IPS-15b (cell line): Measurements from ENCODE around the gene KSR2.
A peak's percentile ranks its signal among the peaks of the same experiment; 100 is the strongest.

Experiments used
- H3K27me3 ChIP-seq: one replicate; pipeline ENCODE4 v1.6.1; 2013; ENCODE audit warnings: low read length; ENCODE audit not compliant: control insufficient read depth, insufficient read depth
- H3K36me3 ChIP-seq: one replicate; pipeline ENCODE4 v1.6.1; 2013; ENCODE audit warnings: low read length; ENCODE audit not compliant: control insufficient read depth, insufficient read depth
- H3K4me1 ChIP-seq: one replicate; pipeline ENCODE4 v1.6.1; 2013; ENCODE audit warnings: mild to moderate bottlenecking, low read length; ENCODE audit not compliant: control insufficient read depth, insufficient read depth
- H3K4me3 ChIP-seq: one replicate; pipeline ENCODE4 v1.5.1; 2013; ENCODE audit warnings: low read depth, low read length
- H3K9ac ChIP-seq: one replicate; pipeline ENCODE4 v1.6.1; 2013; ENCODE audit warnings: low read depth, mild to moderate bottlenecking, low read length
- H3K9me3 ChIP-seq: one replicate; pipeline ENCODE4 v1.6.1; 2013; ENCODE audit warnings: mild to moderate bottlenecking, low read length; ENCODE audit not compliant: control insufficient read depth, insufficient read depth

The KSR2 gene

DNA sequence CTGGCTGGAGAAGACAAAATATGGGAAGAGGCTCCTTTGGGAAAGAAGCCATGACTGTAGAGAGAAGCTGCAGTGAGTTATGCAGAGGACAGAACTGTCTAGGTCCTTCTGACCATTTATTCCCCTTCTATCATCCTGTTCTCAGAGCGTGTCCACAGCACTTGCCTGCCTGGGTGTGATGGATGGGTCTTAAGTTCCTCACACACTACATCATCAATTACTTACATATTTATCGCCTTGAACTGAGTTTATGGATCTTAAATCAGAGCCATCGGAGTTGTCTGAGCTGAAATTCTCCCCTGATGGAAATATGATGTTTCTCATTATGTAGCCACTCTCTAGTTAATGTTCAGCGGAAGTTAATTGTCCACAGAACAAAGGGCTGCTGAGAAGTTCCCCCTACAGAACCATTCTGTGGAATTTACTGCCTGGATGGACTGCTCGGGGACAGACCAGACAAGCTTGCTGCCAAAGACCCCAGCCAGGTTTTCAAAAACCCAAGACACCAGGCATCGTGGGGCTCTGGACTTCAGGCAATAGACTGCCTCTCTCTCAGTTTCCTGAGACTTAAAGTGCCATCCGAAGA, 374.9 kb downstream of the KSR2 start:
- H3K4me3 ChIP-seq, result no peak overlapping the region
- H3K27me3 ChIP-seq, result no peaks in the 10 kb centered on the region
- H3K4me1 ChIP-seq, result peaks cover 7% of the 10 kb centered on the region
- H3K9ac ChIP-seq, result no peak overlapping the region
- H3K36me3 ChIP-seq, result no peaks in the 10 kb centered on the region
- no peaks in the 10 kb centered on the region for H3K9me3 ChIP-seq

DNA sequence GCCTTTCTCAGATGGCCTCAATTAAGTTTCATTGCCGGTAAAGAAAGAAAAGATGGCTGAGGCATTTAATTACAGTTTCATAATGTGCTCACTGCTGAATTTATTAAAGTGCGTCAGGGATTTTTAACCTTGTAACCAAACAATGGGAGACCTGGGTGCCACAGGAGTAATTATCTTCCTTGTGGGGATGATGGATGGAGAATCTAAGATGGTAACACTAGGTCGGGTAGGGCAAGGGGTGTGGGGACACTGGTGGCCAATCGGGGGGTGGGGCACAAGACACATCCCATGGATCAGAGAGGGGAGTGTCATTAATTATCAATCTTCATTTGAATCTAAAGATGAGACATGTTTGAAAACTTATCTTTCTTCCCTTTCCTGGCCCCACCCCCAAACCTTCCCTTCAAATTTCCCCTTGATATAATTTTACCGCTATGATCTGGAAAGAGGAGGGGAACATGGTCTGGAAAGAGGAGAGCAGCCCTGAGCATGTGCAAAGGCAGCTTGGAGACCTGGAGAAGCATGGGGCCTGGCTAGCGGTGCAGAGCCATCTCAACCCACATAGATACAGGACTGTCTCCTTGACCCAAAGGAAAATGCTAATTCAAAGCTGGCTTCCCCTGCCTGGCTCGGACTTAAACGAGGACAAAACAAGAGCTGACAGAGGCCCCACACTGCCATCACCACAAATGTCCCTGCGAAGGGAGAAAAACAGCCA, 376.0 kb downstream of the KSR2 start:
- no peaks in the 10 kb centered on the region for H3K27me3 ChIP-seq
- H3K9me3 ChIP-seq, result no peaks in the 10 kb centered on the region
- peak overlapping the region; percentile 47 for H3K9ac ChIP-seq
- no peak overlapping the region for H3K4me3 ChIP-seq
- peaks cover 7% of the 10 kb centered on the region for H3K4me1 ChIP-seq
- H3K36me3 ChIP-seq, result no peaks in the 10 kb centered on the region

DNA sequence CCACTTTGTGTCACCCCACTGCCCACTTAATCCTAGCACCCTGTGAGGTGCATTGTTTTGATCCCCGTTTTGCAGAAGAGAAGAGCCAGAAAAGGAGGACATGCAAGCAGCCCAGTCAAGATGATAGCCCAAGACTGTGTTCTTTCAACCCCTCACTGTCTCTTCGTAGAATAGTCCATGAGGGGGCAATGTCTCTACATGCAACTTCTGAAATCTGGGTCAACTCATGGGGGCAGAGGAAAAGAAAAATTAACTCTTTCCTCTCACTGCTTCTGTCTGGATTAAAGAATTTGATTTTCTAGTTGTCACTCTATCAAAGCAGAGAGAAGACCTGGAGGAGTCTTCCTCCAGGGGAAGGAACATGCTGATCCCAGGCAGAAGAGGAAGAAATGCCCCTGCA, 377.8 kb downstream of the KSR2 start:
- no peaks in the 10 kb centered on the region for H3K36me3 ChIP-seq
- no peaks in the 10 kb centered on the region for H3K27me3 ChIP-seq
- H3K9me3 ChIP-seq, result no peaks in the 10 kb centered on the region
- H3K4me3 ChIP-seq, result no peak overlapping the region
- H3K9ac ChIP-seq, result no peak overlapping the region
- peaks cover 7% of the 10 kb centered on the region for H3K4me1 ChIP-seq

DNA sequence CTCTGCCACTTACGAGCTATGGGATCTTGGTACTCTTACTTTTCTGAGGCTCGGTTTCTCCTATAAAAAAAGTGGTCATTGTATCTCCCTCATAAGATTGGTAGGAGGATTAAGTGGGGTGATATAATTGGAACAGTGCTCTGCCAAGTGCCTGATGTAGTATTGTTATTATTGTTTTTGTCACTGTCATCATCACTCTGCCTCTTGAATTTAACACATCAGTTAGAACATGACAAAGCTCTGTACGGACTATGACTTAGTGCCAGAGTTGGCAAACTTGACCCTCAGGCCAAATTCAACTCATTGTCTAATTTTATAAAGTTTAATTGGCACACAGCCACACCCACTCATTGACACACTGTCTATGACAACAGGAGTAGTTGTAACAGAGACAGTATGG, 378.4 kb downstream of the KSR2 start:
- H3K9me3 ChIP-seq, result no peaks in the 10 kb centered on the region
- H3K36me3 ChIP-seq, result no peaks in the 10 kb centered on the region
- no peaks in the 10 kb centered on the region for H3K27me3 ChIP-seq
- peaks cover 7% of the 10 kb centered on the region for H3K4me1 ChIP-seq
- H3K4me3 ChIP-seq, result no peak overlapping the region
- no peak overlapping the region for H3K9ac ChIP-seq

DNA sequence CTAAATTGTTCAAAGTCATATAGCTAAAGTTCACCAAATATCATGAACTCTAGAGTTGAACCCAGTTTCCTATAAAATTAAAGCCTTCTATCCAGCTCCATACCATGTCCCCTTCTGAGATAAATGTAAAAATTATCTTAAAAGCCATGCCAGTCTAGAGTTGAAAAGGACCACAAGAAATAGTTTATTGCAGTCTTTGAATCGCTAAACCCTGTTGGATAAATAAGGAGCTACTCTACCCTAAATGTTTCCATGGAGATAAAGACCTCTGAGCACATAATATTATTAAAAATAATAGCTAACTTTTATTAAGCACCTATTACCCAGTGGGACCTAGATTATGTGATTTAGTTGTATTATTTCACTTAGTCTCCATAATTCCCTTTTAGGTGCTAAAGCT, 379.8 kb downstream of the KSR2 start:
- H3K36me3 ChIP-seq, result no peaks in the 10 kb centered on the region
- H3K4me3 ChIP-seq, result no peak overlapping the region
- H3K27me3 ChIP-seq, result no peaks in the 10 kb centered on the region
- peaks cover 12% of the 10 kb centered on the region for H3K4me1 ChIP-seq
- H3K9me3 ChIP-seq, result no peaks in the 10 kb centered on the region
- H3K9ac ChIP-seq, result no peak overlapping the region

GRCh38 chr12:117587631-117588287, 381.0 kb downstream of the KSR2 start:
- Histone ChIP-seq H3K4me1 (peaks cover 12% of the 10 kb centered on the region), H3K9ac (no peak overlapping the region), H3K36me3 (no peaks in the 10 kb centered on the region), H3K9me3 (no peaks in the 10 kb centered on the region), H3K27me3 (no peaks in the 10 kb centered on the region), H3K4me3 (no peak overlapping the region)

DNA sequence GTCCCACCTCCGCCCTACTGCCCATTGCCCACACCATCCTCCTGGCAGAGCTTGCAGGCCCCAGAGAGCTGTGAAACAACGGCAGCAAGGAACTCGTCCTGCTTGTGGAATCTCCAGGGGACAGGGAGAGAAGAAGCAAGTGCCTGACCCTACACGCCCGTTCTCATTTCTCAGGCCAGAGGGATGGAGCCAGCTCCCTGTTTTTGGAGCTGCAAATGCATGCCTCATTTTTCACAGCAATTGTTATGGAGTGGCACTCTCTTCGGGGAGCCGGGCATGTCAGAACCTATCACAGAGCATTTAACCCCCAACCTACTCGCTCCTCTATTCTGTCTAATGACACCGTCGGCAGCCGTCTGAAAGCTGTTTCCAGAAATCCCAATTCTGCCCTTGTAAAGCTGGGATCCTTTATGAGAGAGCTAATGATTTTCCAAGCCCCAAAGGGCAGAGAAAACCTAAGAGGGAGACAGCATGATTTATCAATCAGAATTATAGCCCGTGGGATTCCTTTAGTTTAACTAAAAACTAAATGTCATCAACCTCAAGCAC, 385.0 kb downstream of the KSR2 start:
- H3K9me3 ChIP-seq, result no peaks in the 10 kb centered on the region

DNA sequence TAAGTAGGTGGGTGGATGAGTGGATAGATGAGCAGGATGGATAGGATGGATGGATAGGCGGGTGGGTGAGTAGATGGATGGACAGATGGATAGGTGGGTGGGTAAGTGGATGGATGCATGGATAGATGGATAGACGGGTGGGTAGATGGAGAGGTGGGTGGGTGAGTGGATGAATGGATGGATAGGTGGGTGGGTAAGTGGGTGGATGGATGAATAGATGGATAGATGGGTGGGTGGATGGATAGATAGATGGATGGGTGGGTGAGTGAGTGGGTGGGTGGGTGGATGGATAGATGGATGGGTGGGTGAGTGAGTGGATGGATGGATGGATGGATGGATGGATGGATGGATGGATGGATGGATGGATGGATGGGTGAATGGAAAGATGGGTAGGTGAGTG, 385.7 kb downstream of the KSR2 start:
- H3K9ac ChIP-seq, result no peak overlapping the region
- no peaks in the 10 kb centered on the region for H3K27me3 ChIP-seq
- H3K4me3 ChIP-seq, result no peak overlapping the region
- no peaks in the 10 kb centered on the region for H3K36me3 ChIP-seq
- no peaks in the 10 kb centered on the region for H3K9me3 ChIP-seq
- H3K4me1 ChIP-seq, result peaks cover 18% of the 10 kb centered on the region

More for the DNA sequence above, 385.0 kb downstream of the KSR2 start:
- no peaks in the 10 kb centered on the region for H3K27me3 ChIP-seq
- H3K4me1 ChIP-seq, result peaks cover 18% of the 10 kb centered on the region
- no peak overlapping the region for H3K9ac ChIP-seq
- H3K4me3 ChIP-seq, result peak overlapping the region; percentile 1
- no peaks in the 10 kb centered on the region for H3K36me3 ChIP-seq

DNA sequence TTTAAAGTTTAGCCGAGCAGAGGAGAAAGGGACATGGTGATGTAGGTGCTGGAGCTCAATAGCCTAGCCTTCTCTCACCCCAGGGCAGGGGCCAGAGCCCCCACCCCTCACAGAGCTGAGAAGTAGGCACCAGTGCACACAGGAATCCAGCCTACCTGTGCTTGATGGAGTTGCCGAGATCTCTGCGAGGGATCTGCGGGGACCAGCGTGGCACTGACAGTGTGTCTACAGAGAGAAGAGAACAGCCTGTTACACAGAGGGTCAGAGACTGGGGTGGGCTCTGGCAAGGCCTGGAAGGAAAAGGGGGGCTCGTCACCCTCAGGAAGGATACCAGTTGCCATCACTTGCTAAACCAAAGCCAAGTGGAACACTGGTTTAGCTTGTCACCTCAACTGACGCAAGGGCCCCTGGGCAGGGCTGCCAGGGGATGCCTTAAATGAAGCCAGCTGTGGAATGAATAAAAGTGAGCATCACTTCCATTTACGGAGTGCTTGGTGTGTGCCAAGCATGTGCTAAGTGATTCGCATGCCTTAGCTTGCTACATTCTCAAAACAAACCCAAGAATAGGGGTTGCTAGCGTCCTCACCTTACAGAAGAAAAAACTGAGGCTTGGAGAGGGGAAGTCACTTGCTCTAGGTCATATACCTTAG, 386.5 kb downstream of the KSR2 start:
- no peaks in the 10 kb centered on the region for H3K9me3 ChIP-seq
- no peak overlapping the region for H3K4me3 ChIP-seq
- H3K9ac ChIP-seq, result no peak overlapping the region
- no peaks in the 10 kb centered on the region for H3K27me3 ChIP-seq
- peaks cover 18% of the 10 kb centered on the region for H3K4me1 ChIP-seq
- no peaks in the 10 kb centered on the region for H3K36me3 ChIP-seq

DNA sequence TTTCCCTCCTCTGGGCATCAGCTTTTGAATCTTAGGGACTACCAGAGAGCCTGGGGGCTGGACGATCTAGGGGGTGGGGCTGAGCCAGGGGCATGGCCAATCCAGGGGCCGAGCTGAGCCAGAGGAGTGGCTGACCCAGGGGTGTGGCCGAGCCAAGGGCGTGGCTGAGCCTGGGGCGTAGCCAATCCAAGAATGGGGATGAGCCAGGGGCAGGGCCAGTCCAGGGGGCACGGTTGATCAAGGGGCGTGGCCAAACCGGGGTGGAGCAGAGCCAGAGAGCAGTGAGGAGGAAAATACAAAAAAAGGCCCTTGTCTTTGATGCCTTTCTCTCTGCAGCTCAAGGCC, 388.1 kb downstream of the KSR2 start:
- Histone ChIP-seq H3K36me3 (no peaks in the 10 kb centered on the region), H3K4me3 (no peak overlapping the region), H3K4me1 (peaks cover 18% of the 10 kb centered on the region), H3K9ac (no peak overlapping the region), H3K27me3 (no peaks in the 10 kb centered on the region), H3K9me3 (no peaks in the 10 kb centered on the region)

GRCh38 chr12:117580015-117580717, 388.6 kb downstream of the KSR2 start:
- H3K27me3 ChIP-seq, result no peaks in the 10 kb centered on the region
- no peak overlapping the region for H3K4me3 ChIP-seq
- H3K9ac ChIP-seq, result no peak overlapping the region
- H3K4me1 ChIP-seq, result peaks cover 18% of the 10 kb centered on the region
- H3K9me3 ChIP-seq, result no peaks in the 10 kb centered on the region
- H3K36me3 ChIP-seq, result no peaks in the 10 kb centered on the region
